HL-60 (cell line): ENCODE results near the gene NPM1.
A peak's percentile ranks its signal among the peaks of the same experiment; 100 is the strongest.

Source experiments
- DNase-seq, 2 experiments: peaks; one replicate each; pipeline ENCODE4 v3.0.0-alpha.2; 2010 to 2020; ENCODE audit warnings: low read depth in 1 of 2, low spot score in 1 of 2
- H3K27ac ChIP-seq: fragments of 250-450 bp; sonication (Bioruptor Pico); replicated peaks from 2 replicates; pipeline ENCODE4 v1.5.1; 2020; ENCODE audit warnings: mild to moderate bottlenecking, moderate library complexity
- H3K27me3 ChIP-seq: fragments of 250-450 bp; sonication (Bioruptor Pico); 2 replicates; pipeline ENCODE4 v1.5.1; 2021; ENCODE audit warnings: mild to moderate bottlenecking, moderate library complexity; ENCODE audit not compliant: insufficient read depth, poor library complexity, severe bottlenecking
- H3K4me3 ChIP-seq: replicated peaks from 2 replicates; pipeline ENCODE4 v1.5.1; 2011; ENCODE audit warnings: mild to moderate bottlenecking, control low read depth, low read length; ENCODE audit not compliant: insufficient read depth
- GABPA ChIP-seq: IDR thresholded peaks from 2 replicates; pipeline ENCODE4 v1.6.1; 2012; ENCODE audit warnings: low read depth
- POLR2AphosphoS5 ChIP-seq: IDR thresholded peaks from 2 replicates; pipeline ENCODE4 v1.6.1; 2012; ENCODE audit warnings: low read depth
- REST ChIP-seq: IDR thresholded peaks from 2 replicates; pipeline ENCODE4 v1.6.1; 2012; ENCODE audit warnings: low read depth; ENCODE audit not compliant: insufficient replicate concordance
- SPI1 ChIP-seq: IDR thresholded peaks from 2 replicates; pipeline ENCODE4 v1.6.1; 2012; ENCODE audit warnings: low read depth, mild to moderate bottlenecking, borderline replicate concordance
- microRNA-seq: library from miRNA; unstranded; fragments of <30 nt; microRNA quantifications from one replicate; pipeline ENCODE4, GENCODE V29; 2018
- TF ChIP-seq, protein P1 (sequence below): IDR thresholded peaks from one replicate; pipeline ENCODE4 v1.5.1; 2011; ENCODE audit warnings: low read length, control low read depth, inconsistent platforms; ENCODE audit not compliant: insufficient read depth

The NPM1 gene

DNA sequence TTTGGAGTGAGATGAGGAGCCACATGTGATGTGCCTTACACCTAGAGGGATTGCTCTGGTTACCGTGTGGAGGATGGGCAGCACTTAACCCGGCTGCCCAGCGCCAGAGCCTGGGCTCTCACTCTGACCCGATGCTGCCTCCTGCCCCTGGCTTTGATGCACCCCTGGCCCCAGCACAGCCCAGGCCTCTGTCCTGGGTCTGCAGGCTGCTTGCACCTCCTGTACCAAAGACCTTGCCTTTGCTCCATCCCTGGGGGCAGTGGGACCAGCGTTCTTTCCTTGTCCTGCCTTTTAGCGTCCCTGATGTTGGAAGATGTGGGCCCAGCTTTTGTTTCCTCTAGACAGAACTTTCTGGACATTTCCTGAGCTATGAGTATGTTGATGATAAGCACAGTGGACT lies 72.2 kb downstream of the NPM1 start:
- peaks cover 2% of the 10 kb centered on the region for H3K27me3 ChIP-seq
- no peak overlapping the region for H3K27ac ChIP-seq
- no peak overlapping the region for H3K4me3 ChIP-seq
- TF ChIP-seq POLR2AphosphoS5 (no peak), SPI1 (no peak), REST (no peak), GABPA (no peak)
- TF ChIP-seq, protein P1, sequence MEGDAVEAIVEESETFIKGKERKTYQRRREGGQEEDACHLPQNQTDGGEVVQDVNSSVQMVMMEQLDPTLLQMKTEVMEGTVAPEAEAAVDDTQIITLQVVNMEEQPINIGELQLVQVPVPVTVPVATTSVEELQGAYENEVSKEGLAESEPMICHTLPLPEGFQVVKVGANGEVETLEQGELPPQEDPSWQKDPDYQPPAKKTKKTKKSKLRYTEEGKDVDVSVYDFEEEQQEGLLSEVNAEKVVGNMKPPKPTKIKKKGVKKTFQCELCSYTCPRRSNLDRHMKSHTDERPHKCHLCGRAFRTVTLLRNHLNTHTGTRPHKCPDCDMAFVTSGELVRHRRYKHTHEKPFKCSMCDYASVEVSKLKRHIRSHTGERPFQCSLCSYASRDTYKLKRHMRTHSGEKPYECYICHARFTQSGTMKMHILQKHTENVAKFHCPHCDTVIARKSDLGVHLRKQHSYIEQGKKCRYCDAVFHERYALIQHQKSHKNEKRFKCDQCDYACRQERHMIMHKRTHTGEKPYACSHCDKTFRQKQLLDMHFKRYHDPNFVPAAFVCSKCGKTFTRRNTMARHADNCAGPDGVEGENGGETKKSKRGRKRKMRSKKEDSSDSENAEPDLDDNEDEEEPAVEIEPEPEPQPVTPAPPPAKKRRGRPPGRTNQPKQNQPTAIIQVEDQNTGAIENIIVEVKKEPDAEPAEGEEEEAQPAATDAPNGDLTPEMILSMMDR = no peak
- DNase-seq = no peak

Small RNA genes lying within 50 kb of the gene (microRNA-seq; reads per million reads assigned to microRNA genes)
- gene MIR3912 = 5.1 reads per million, percentile 15 among the genes with 10 or more reads in this experiment
